Inferior parietal cortex (tissue), 1 donor: ENCODE data around the gene PKNOX2.

Experiments
- DNase-seq: peaks from one replicate; pipeline ENCODE4 v3.0.0-alpha.2; 2016; ENCODE audit errors: extremely low spot score

PKNOX2 gene

GRCh38 chr11:125284245-125284850 lies 119.8 kb downstream of the PKNOX2 start:
- DNase-seq = no peak

GRCh38 chr11:125285844-125286243 lies 121.3 kb downstream of the PKNOX2 start:
- DNase-seq = no peak

- DNase-seq = no peak
Observed at GRCh38 chr11:125286486-125286885, 121.9 kb downstream of the PKNOX2 start.

- DNase-seq = no peak
Observed at GRCh38 chr11:125287491-125288210, 123.1 kb downstream of the PKNOX2 start.

GRCh38 chr11:125289419-125290098 lies 125.0 kb downstream of the PKNOX2 start:
- no peak for DNase-seq

GRCh38 chr11:125290263-125290662 lies 125.7 kb downstream of the PKNOX2 start:
- DNase-seq = no peak

- no peak for DNase-seq
Observed at GRCh38 chr11:125292100-125292499, 127.5 kb downstream of the PKNOX2 start.

- DNase-seq = no peak
Observed at GRCh38 chr11:125293596-125293995, 129.0 kb downstream of the PKNOX2 start.

GRCh38 chr11:125295931-125296330 lies 131.4 kb downstream of the PKNOX2 start:
- DNase-seq = no peak

- DNase-seq = no peak
Observed at GRCh38 chr11:125297346-125297915, 132.9 kb downstream of the PKNOX2 start.

- no peak for DNase-seq
Observed at GRCh38 chr11:125299061-125299615, 134.6 kb downstream of the PKNOX2 start.

GRCh38 chr11:125299821-125300220 lies 135.3 kb downstream of the PKNOX2 start:
- no peak for DNase-seq

- DNase-seq = no peak
Observed at GRCh38 chr11:125300791-125301218, 136.3 kb downstream of the PKNOX2 start.

GRCh38 chr11:125301346-125301745 lies 136.8 kb downstream of the PKNOX2 start:
- DNase-seq = no peak

- DNase-seq = no peak
Observed at GRCh38 chr11:125303186-125303585, 138.6 kb downstream of the PKNOX2 start.

GRCh38 chr11:125303694-125304093 lies 139.1 kb downstream of the PKNOX2 start:
- DNase-seq = no peak

- no peak for DNase-seq
Observed at GRCh38 chr11:125304136-125304535, 139.6 kb downstream of the PKNOX2 start.

- no peak for DNase-seq
Observed at GRCh38 chr11:125304876-125305275, 140.3 kb downstream of the PKNOX2 start.

GRCh38 chr11:125305345-125305744 lies 140.8 kb downstream of the PKNOX2 start:
- DNase-seq = no peak

GRCh38 chr11:125306476-125306875 lies 141.9 kb downstream of the PKNOX2 start:
- DNase-seq = no peak

- DNase-seq = no peak
Observed at GRCh38 chr11:125308246-125308645, 143.7 kb downstream of the PKNOX2 start.

- DNase-seq = no peak
Observed at GRCh38 chr11:125312391-125312790, 147.8 kb downstream of the PKNOX2 start.
